Right lobe of liver (tissue), 6 donors: Measurements from ENCODE around the gene NEK10. TPM values are rescaled to one million over a fixed set of nuclear protein-coding genes. Genes with fewer than 3 reads are reported as not detected.

Experiments used
- ATAC-seq, 4 donors: fragments of 200-7000 bp; cut with Tn5 transposase; one replicate each; pipeline ENCODE4 v1.9.1; 2020; ENCODE audit warnings: mild to moderate bottlenecking in 4 of 4, moderate library complexity in 4 of 4
- DNase-seq, 3 donors: peaks; one replicate each; pipeline ENCODE4 v3.0.0-alpha.2; 2020
- H3K27ac ChIP-seq, 3 donors: fragments of 200-600 bp; one replicate each; pipeline ENCODE4 v1.8.0; 2022
- H3K27me3 ChIP-seq, 2 donors: fragments of 200-600 bp; one replicate each; pipeline ENCODE4 v1.8.0; 2022
- H3K36me3 ChIP-seq, 4 donors: fragments of 200-600 bp; sonication (generic) in 1 of 4; one replicate each; pipeline versions ENCODE4 v1.5.1 to v1.8.0; 2017 to 2022; ENCODE audit warnings: control low read depth in 1 of 4
- H3K4me1 ChIP-seq, 4 donors: fragments of 200-600 bp; sonication (generic) in 1 of 4; one replicate each; pipeline versions ENCODE4 v1.5.1 to v1.8.0; 2017 to 2022; ENCODE audit warnings: control low read depth in 1 of 4
- H3K4me3 ChIP-seq, 3 donors: fragments of 200-600 bp; one replicate each; pipeline ENCODE4 v1.8.0; 2022
- H3K9me3 ChIP-seq, 4 donors: fragments of 200-600 bp; sonication (generic) in 1 of 4; one replicate each; pipeline versions ENCODE4 v1.5.1 to v1.8.0; 2017 to 2022; ENCODE audit warnings: control low read depth in 1 of 4
- CTCF ChIP-seq, 4 donors: fragments of 200-600 bp in 3 of 4; fragments of 450-650 bp in 1 of 4; IDR thresholded peaks; one replicate each; pipeline versions ENCODE4 v1.5.1 to v1.8.0; 2016 to 2022; ENCODE audit warnings: antibody characterized with exemption in 4 of 4, mild to moderate bottlenecking in 2 of 4
- POLR2A ChIP-seq: fragments of 450-650 bp; IDR thresholded peaks from one replicate; pipeline ENCODE4 v1.6.1; 2017; ENCODE audit warnings: antibody characterized with exemption, mild to moderate bottlenecking
- WGBS: methylation state at CpG from one replicate; pipeline ENCODE4 v1.1.6; 2018; ENCODE audit warnings: low coverage, low lambda C conversion rate; ENCODE audit not compliant: insufficient coverage; ENCODE audit errors: missing lambda C conversion rate; 5-methylcytosine and 5-hydroxymethylcytosine counted together
- intact Hi-C, 2 donors: fragments of 100-400 bp; cut with DNase I; formaldehyde crosslinking; loops; one replicate each; pipeline versions ENCODE4 v1.11.2 to v1.14.1; 2022
- total RNA-seq, 6 experiments: library from RNA; depleted of rRNA in 2 of 6; stranded (reverse); fragments of >200 nt in 2 of 6; fragmentation: NEBNext Ultra II Directional in 3 of 6; extraction: Animal tissue kit (Norgen Biotek cat#: 25700) in 3 of 6; gene quantifications; one replicate each; pipeline versions ENCODE4 v1.1.0 to v1.2.4, GENCODE V29; 2016 to 2023
- donor health status: DM: no; HTN: yes; CAD: no.
- donor health status: DM: no; HTN: no; CAD: no.
- donor health status: DM: no; HTN: no; CAD: no.
- donor health status: DM: no; HTN: yes; CAD: no.
- donor health status: DM: no; HTN: yes; CAD: no.

The NEK10 gene
- total RNA-seq, 6 experiments from 2014 or later = 0.43 to 2.5 (median 0.87) TPM

- H3K36me3 ChIP-seq = no peaks in the 10 kb centered on the region
- no peaks in the 10 kb centered on the region for H3K27me3 ChIP-seq
- no peak overlapping the region for H3K4me3 ChIP-seq
- H3K9me3 ChIP-seq = no peaks in the 10 kb centered on the region
- WGBS = 43% methylated on average over 2 of the region's 6 CpGs
- ATAC-seq (no peak), DNase-seq (no peak)
- intact Hi-C loops = no loop called here
- TF ChIP-seq POLR2A (no peak), CTCF (IDR thresholded peaks at IDR 0.05) (no peak)
- H3K27ac ChIP-seq = no peak overlapping the region
- H3K4me1 ChIP-seq = no peaks in the 10 kb centered on the region
Observed at GRCh38 chr3:27105904-27106303, 263.3 kb downstream of the NEK10 start.

GRCh38 chr3:27097182-27097581, 272.0 kb downstream of the NEK10 start:
- Histone ChIP-seq H3K9me3 (no peaks in the 10 kb centered on the region), H3K4me3 (no peak overlapping the region), H3K27ac (no peak overlapping the region), H3K36me3 (no peaks in the 10 kb centered on the region), H3K27me3 (no peaks in the 10 kb centered on the region), H3K4me1 (no peaks in the 10 kb centered on the region)
- no peak for TF ChIP-seq POLR2A
- TF ChIP-seq CTCF (IDR thresholded peaks at IDR 0.05) = no peak
- no peak for ATAC-seq
- WGBS = 25% methylated on average over 1 of the region's 1 CpG
- intact Hi-C loops = no loop called here
- DNase-seq = no peak

GRCh38 chr3:27095553-27096222, 273.5 kb downstream of the NEK10 start:
- no peak for ATAC-seq
- Histone ChIP-seq H3K36me3 (no peaks in the 10 kb centered on the region), H3K4me3 (no peak overlapping the region), H3K27me3 (no peaks in the 10 kb centered on the region), H3K4me1 (no peaks in the 10 kb centered on the region), H3K27ac (no peak overlapping the region), H3K9me3 (no peaks in the 10 kb centered on the region)
- WGBS = 15% methylated on average over 2 of the region's 2 CpGs
- TF ChIP-seq POLR2A (no peak), CTCF (IDR thresholded peaks at IDR 0.05) (no peak)
- intact Hi-C loops = no loop called here
- DNase-seq = no peak

GRCh38 chr3:27094721-27095120, 274.5 kb downstream of the NEK10 start:
- ATAC-seq (no peak), DNase-seq (no peak)
- intact Hi-C loops = no loop called here
- TF ChIP-seq POLR2A = no peak
- no peak for TF ChIP-seq CTCF (IDR thresholded peaks at IDR 0.05)
- Histone ChIP-seq H3K4me1 (no peaks in the 10 kb centered on the region), H3K27me3 (no peaks in the 10 kb centered on the region), H3K9me3 (no peaks in the 10 kb centered on the region), H3K36me3 (no peaks in the 10 kb centered on the region), H3K4me3 (no peak overlapping the region), H3K27ac (no peak overlapping the region)
- 28% methylated on average over 4 of the region's 4 CpGs for WGBS

GRCh38 chr3:27093771-27094170, 275.4 kb downstream of the NEK10 start:
- TF ChIP-seq CTCF (IDR thresholded peaks at IDR 0.05) (no peak), POLR2A (no peak)
- no peak for DNase-seq
- Histone ChIP-seq H3K4me1 (no peaks in the 10 kb centered on the region), H3K4me3 (no peak overlapping the region), H3K27me3 (no peaks in the 10 kb centered on the region), H3K9me3 (no peaks in the 10 kb centered on the region), H3K27ac (no peak overlapping the region), H3K36me3 (no peaks in the 10 kb centered on the region)
- WGBS = 27% methylated on average over 2 of the region's 2 CpGs
- intact Hi-C loops = no loop called here
- no peak for ATAC-seq
